ENCODE results near the gene KRT71.

KRT71 gene

DNA sequence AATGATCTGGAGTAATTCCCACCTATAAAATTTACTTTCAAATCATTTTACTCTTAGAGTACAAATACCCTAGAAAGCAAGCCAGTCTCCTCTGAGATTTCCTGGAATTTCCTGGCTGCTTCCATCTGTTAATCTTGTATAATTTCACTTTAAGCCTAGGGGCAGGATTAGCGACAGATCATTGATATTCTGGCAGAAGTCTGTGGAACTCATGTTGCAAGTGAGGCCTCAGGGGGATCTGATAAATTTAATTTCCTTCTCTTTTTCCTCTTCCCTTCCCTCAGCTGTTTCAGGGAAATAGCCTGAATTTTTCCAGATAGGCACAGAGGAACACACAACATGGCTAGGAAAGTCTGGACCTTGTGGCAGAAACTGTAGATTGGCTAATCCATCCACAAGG lies 54.0 kb downstream of the KRT71 start:
- H3K27ac ChIP-seq: no peak overlapping the region
- no peak for TF ChIP-seq CTCF (conservative IDR thresholded peaks at IDR 0.05; ENCODE audit: low read depth)
- ChIA-PET CTCF (interaction anchor here (1.0 kb wide), 1 partner anchor 334 kb away, joined by 7 read pairs; no protein-coding TSS in a partner anchor), POLR2A (ENCODE audit: low non-redundant PET) (no interaction called here)
- no peak for DNase-seq (ENCODE audit: low spot score)

- TF ChIP-seq CTCF (conservative IDR thresholded peaks at IDR 0.05; ENCODE audit: low read depth): no peak
- CTCF ChIA-PET: no interaction called here
- POLR2A ChIA-PET (ENCODE audit: low non-redundant PET): no interaction called here
- DNase-seq (ENCODE audit: low spot score): no peak
- H3K27ac ChIP-seq: peak overlapping the region; percentile 100
These were observed 55.0 kb downstream of the KRT71 start for GRCh38 chr12:52497975-52498374.

DNA sequence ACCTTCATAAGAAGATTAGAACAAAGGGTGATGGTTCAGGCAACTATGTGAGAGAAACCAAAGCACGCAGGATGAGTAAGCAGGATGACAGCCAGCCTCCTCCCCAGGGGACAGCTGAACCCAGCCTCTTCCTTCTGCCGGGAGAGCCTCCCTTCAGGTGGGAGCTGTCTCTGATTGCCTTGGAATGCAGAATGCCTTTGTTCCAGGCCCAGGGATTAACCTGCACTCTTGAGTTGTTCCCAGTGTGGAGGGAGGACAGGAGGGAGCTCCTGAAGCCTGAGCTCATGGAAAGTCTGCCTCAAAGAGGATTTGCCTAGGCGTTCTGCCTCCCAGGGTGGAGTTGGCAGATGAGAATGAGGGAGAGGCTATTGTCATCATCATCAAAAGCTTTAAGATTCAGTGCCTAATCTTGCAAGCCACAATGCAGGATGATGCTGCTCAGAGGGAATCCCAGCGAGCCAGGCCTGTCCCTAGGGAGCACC lies 56.3 kb downstream of the KRT71 start:
- H3K27ac ChIP-seq: peak overlapping the region; percentile 100
- peak; percentile 74 for DNase-seq (ENCODE audit: low spot score)
- ChIA-PET POLR2A (ENCODE audit: low non-redundant PET) (no interaction called here), CTCF (interaction anchor here (0.6 to 1.1 kb wide), 2 partner anchors 9 to 339 kb away, joined by 4 to 5 read pairs; no protein-coding TSS in a partner anchor)
- TF ChIP-seq CTCF (conservative IDR thresholded peaks at IDR 0.05; ENCODE audit: low read depth): no peak

DNA sequence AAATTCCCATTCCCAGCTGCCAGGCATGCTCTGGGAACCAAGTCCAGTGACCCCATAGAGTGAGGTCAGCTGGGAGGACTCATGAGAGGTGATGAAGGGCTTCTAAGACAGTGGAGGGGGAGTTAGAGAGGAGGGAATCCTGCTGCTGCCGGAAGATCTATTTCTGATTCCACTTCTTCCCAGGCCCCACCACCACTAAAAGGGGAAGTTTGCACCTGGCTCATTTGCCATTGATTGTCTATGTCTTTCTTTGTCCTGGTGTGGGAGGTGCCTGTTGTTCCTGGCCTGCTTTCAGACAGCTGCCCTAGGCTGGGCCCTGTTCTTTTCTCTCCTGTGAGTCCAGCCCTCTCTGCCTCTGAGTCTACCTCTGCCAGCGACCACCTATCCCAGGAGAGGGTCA lies 56.9 kb downstream of the KRT71 start:
- POLR2A ChIA-PET (ENCODE audit: low non-redundant PET): no interaction called here
- H3K27ac ChIP-seq: peak overlapping the region; percentile 100
- DNase-seq (ENCODE audit: low spot score): no peak
- TF ChIP-seq CTCF (conservative IDR thresholded peaks at IDR 0.05; ENCODE audit: low read depth): no peak
- CTCF ChIA-PET: interaction anchor here (1.1 kb wide), 1 partner anchor 9 kb away, joined by 5 read pairs; no protein-coding TSS in a partner anchor

DNA sequence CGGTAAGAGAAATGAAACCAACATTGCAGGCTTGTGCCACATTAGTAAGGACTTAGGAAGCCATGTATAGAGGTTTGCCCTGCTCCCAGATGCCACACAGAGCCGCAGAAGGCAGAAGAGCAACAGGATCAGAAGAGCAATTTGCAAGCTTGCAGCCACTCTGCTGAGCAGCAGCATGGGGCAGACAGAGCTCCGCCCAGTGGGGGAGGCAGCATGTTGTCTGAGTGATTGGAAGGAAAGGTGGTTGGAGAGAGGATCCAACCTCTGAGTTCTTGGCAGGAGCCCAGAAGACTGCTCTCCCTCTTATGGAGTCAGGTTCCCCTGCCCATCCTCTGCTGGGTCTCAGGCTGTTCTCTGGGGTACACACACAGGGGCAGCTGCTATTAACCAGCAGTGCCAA lies 57.6 kb downstream of the KRT71 start:
- POLR2A ChIA-PET (ENCODE audit: low non-redundant PET): no interaction called here
- peak overlapping the region; percentile 100 for H3K27ac ChIP-seq
- TF ChIP-seq CTCF (conservative IDR thresholded peaks at IDR 0.05; ENCODE audit: low read depth): no peak
- CTCF ChIA-PET: interaction anchor here (0.7 to 1.0 kb wide), 2 partner anchors 352 to 461 kb away, joined by 3 to 4 read pairs; no protein-coding TSS in a partner anchor
- DNase-seq (ENCODE audit: low spot score): peak; percentile 66

GRCh38 chr12:52494518-52494917 lies 58.4 kb downstream of the KRT71 start:
- ChIA-PET POLR2A (ENCODE audit: low non-redundant PET) (interaction anchor here (1.5 kb wide), 1 partner anchor 18 kb away, joined by 3 read pairs; no protein-coding TSS in a partner anchor), CTCF (interaction anchor here (0.7 to 1.4 kb wide), 4 partner anchors 28 to 488 kb away, joined by 3 to 6 read pairs (median 4); no protein-coding TSS in a partner anchor)
- peak; percentile 86 for DNase-seq (ENCODE audit: low spot score)
- peak overlapping the region; percentile 100 for H3K27ac ChIP-seq
- TF ChIP-seq CTCF (conservative IDR thresholded peaks at IDR 0.05; ENCODE audit: low read depth): no peak
